ENCODE results near the gene COPG1. TPM values are rescaled to one million over a fixed set of nuclear protein-coding genes. Genes with fewer than 3 reads are reported as not detected.
"Not testable (repeated sequence)": the region's sequence is repeated elsewhere in the genome, so short reads cannot be mapped to it uniquely, and the experiment has no call there.

Gene COPG1
- polyA plus RNA-seq, 3 donors, result 59.9 to 94.5 (median 60.2) TPM

DNA sequence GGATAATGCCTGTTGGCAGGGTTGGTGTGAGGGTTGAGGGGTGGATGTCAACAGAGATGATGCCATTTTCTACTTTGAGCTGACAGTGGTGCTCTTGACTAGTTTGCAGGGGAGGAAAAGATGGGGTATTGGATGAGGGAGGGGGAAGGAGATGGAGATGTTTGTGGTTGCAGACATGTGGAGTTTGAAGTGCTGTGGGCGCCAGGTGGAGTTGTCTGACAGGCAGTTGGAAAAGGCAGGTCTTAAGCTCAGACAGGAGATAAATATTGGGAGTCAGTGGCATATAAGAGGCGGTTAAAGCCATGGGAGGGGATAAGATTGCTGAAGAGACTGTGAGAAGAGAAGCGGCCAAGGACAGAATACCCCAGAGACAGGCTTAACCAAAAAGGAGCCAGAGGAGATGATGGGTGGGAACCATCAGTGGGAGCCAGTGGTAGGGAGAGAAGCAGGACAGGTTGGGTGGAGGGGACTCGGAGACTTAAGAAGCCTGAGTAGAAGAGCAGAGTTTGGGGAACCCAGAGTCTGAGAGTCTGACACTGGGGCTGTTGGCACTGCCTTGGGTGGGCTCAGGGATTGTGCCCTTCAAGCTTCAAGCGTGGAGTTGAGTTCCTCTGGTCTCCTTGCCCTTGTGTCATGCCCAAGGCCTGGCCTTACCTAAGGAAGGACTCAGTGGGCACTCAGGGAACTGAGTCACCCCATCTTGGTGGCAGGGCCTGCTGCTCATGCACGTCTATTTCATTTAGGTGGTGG, 13.9 kb downstream of the COPG1 start:
- intact Hi-C loops (cut with micrococcal nuclease), result loop anchor here in 1 of 2 donors (10.0 kb wide), 1 partner anchor 379 kb away; no protein-coding TSS in a partner anchor
- no peak overlapping the region for H3K4me3 ChIP-seq (replicated peaks in 1 of 3; ENCODE audit: low read depth in 2 of 3, low read length in 3 of 3)
- Mint-ChIP-seq H3K4me1 (no peaks in the 10 kb centered on the region), H3K4me3 (no peak overlapping the region), H3K36me3 (peaks cover 92 to 100% of the 10 kb centered on the region in 2 donors), H3K27ac (peak overlapping the region in 4 of 7 donors; percentile 3 to 59 (median 10)), H3K9me3 (peaks cover 0 to 1% (median 0%) of the 10 kb centered on the region in 7 donors), H3K27me3 (ENCODE audit: low read depth in 3 of 3) (no peaks in the 10 kb centered on the region)
- no peak overlapping the region for H3K4me2 ChIP-seq (replicated peaks; ENCODE audit: extremely low read depth, low read length, poor library complexity, severe bottlenecking)
- peaks cover 57% of the 10 kb centered on the region for H4K20me1 ChIP-seq (ENCODE audit: insufficient read depth, low read length)
- peaks cover 94 to 100% of the 10 kb centered on the region in 2 donors for H3K36me3 ChIP-seq (replicated peaks in 1 of 2; ENCODE audit: control insufficient read depth in 1 of 2, insufficient read depth in 2 of 2, low read length in 2 of 2)
- TF ChIP-seq, protein P1, sequence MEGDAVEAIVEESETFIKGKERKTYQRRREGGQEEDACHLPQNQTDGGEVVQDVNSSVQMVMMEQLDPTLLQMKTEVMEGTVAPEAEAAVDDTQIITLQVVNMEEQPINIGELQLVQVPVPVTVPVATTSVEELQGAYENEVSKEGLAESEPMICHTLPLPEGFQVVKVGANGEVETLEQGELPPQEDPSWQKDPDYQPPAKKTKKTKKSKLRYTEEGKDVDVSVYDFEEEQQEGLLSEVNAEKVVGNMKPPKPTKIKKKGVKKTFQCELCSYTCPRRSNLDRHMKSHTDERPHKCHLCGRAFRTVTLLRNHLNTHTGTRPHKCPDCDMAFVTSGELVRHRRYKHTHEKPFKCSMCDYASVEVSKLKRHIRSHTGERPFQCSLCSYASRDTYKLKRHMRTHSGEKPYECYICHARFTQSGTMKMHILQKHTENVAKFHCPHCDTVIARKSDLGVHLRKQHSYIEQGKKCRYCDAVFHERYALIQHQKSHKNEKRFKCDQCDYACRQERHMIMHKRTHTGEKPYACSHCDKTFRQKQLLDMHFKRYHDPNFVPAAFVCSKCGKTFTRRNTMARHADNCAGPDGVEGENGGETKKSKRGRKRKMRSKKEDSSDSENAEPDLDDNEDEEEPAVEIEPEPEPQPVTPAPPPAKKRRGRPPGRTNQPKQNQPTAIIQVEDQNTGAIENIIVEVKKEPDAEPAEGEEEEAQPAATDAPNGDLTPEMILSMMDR (IDR thresholded peaks at IDR 0.05), result no peak
- no peaks in the 10 kb centered on the region for H3K27me3 ChIP-seq (ENCODE audit: control insufficient read depth in 2 of 2, insufficient read depth in 2 of 2, low read length in 2 of 2)
- no peak overlapping the region for H3K9ac ChIP-seq (ENCODE audit: insufficient read depth, low read length, poor library complexity, severe bottlenecking)
- no peak overlapping the region for H2AFZ ChIP-seq (ENCODE audit: insufficient read depth, low read depth, low read length, poor library complexity, severe bottlenecking)
- no peaks in the 10 kb centered on the region for H3K9me3 ChIP-seq (replicated peaks in 1 of 2; ENCODE audit: control insufficient read depth in 1 of 2, insufficient read depth in 1 of 2, low read length in 2 of 2)
- no peak for DNase-seq
- 96% methylated on average over 6 of the region's 6 CpGs for WGBS (ENCODE audit: insufficient coverage)
- H3K27ac ChIP-seq (ENCODE audit: low read depth in 1 of 2, low read length in 2 of 2), result peak overlapping the region in 1 of 2 donors; percentile 20
- peaks cover 7% of the 10 kb centered on the region for H3K79me2 ChIP-seq (ENCODE audit: insufficient read depth, low read length)
- no peaks in the 10 kb centered on the region for H3K4me1 ChIP-seq (ENCODE audit: control insufficient read depth in 1 of 2, insufficient read depth in 2 of 2, low read length in 2 of 2)

DNA sequence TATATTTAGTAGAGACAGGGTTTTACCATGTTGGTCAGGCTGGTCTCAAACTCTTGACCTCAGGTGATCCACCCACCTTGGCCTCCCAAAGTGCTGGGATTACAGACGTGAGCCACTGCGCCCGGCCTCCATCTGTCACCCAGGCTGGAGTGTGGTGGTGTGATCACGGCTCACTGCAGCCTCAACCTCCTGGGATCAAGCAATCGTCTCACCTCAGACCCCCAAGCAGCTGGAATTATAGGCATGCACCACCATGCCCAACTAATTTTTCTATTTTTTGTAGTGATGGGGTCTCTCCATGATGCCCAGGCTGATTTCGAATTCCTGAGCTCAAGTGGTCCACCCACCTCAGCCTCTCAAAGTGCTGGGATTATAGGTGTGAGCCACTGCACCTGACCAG, 15.6 kb downstream of the COPG1 start:
- intact Hi-C loops (cut with micrococcal nuclease), result loop anchor here in 1 of 2 donors (10.0 kb wide), 1 partner anchor 380 kb away; no protein-coding TSS in a partner anchor

More for the DNA sequence above, 15.6 kb downstream of the COPG1 start:
- H3K27me3 ChIP-seq (ENCODE audit: control insufficient read depth in 2 of 2, insufficient read depth in 2 of 2, low read length in 2 of 2); H3K27ac ChIP-seq (ENCODE audit: low read depth in 1 of 2, low read length in 2 of 2); H3K4me2 ChIP-seq (replicated peaks; ENCODE audit: extremely low read depth, low read length, poor library complexity, severe bottlenecking); H3K4me3 Mint-ChIP-seq; H3K4me3 ChIP-seq (replicated peaks in 1 of 3; ENCODE audit: low read depth in 2 of 3, low read length in 3 of 3); H3K27me3 Mint-ChIP-seq (ENCODE audit: low read depth in 3 of 3); H2AFZ ChIP-seq (ENCODE audit: insufficient read depth, low read depth, low read length, poor library complexity, severe bottlenecking); H3K79me2 ChIP-seq (ENCODE audit: insufficient read depth, low read length); H3K27ac Mint-ChIP-seq; H3K9me3 Mint-ChIP-seq; H3K9me3 ChIP-seq (replicated peaks in 1 of 2; ENCODE audit: control insufficient read depth in 1 of 2, insufficient read depth in 1 of 2, low read length in 2 of 2); H3K4me1 Mint-ChIP-seq; DNase-seq; H3K4me1 ChIP-seq (ENCODE audit: control insufficient read depth in 1 of 2, insufficient read depth in 2 of 2, low read length in 2 of 2); H3K9ac ChIP-seq (ENCODE audit: insufficient read depth, low read length, poor library complexity, severe bottlenecking): not testable (repeated sequence)
- Histone ChIP-seq H4K20me1 (ENCODE audit: insufficient read depth, low read length) (peaks cover 52% of the 10 kb centered on the region), H3K36me3 (replicated peaks in 1 of 2; ENCODE audit: control insufficient read depth in 1 of 2, insufficient read depth in 2 of 2, low read length in 2 of 2) (peaks cover 96 to 100% of the 10 kb centered on the region in 2 donors)
- WGBS (ENCODE audit: insufficient coverage), result no CpG with 5 or more reads among the region's 6 CpGs
- peaks cover 93 to 100% of the 10 kb centered on the region in 2 donors for H3K36me3 Mint-ChIP-seq
